Liver (tissue), 9 donors: Measurements from ENCODE around the gene FOXL2NB. TPM values are rescaled to one million over a fixed set of nuclear protein-coding genes. Genes with fewer than 3 reads are reported as not detected.

ENCODE experiments used
- DNase-seq: peaks from one replicate; pipeline ENCODE4 v3.0.0-alpha.2; 2017; ENCODE audit warnings: low spot score
- H3K27ac ChIP-seq, 2 donors: one replicate each; pipeline ENCODE4 v1.7.0; 2013; ENCODE audit warnings: inconsistent platforms in 2 of 2, low read length in 2 of 2, control low read depth in 1 of 2, low read depth in 1 of 2, mild to moderate bottlenecking in 1 of 2
- H3K27me3 ChIP-seq, 4 donors: one replicate each; pipeline versions ENCODE4 v1.6.1 to v1.7.0; 2013; ENCODE audit warnings: low read length in 3 of 4, inconsistent platforms in 1 of 4, mild to moderate bottlenecking in 1 of 4, moderate library complexity in 1 of 4; ENCODE audit not compliant: control insufficient read depth in 4 of 4, insufficient read depth in 4 of 4
- H3K36me3 ChIP-seq, 4 donors: one replicate each; pipeline versions ENCODE4 v1.6.1 to v1.7.0; 2013; ENCODE audit warnings: low read length in 3 of 4, mild to moderate bottlenecking in 3 of 4, low read depth in 1 of 4, moderate library complexity in 1 of 4; ENCODE audit not compliant: control insufficient read depth in 4 of 4, insufficient read depth in 3 of 4
- H3K4me1 ChIP-seq, 4 donors: one replicate each; pipeline versions ENCODE4 v1.6.1 to v1.7.0; 2013; ENCODE audit warnings: low read length in 3 of 4, mild to moderate bottlenecking in 3 of 4, moderate library complexity in 1 of 4; ENCODE audit not compliant: control insufficient read depth in 4 of 4, insufficient read depth in 4 of 4
- H3K4me3 ChIP-seq, 3 donors: one replicate each; pipeline versions ENCODE4 v1.6.1 to v1.7.0; 2013; ENCODE audit warnings: low read length in 3 of 3, control low read depth in 1 of 3, low read depth in 1 of 3, mild to moderate bottlenecking in 1 of 3
- H3K9ac ChIP-seq, 2 donors: one replicate each; pipeline ENCODE4 v1.7.0; 2013; ENCODE audit warnings: low read length in 2 of 2, mild to moderate bottlenecking in 2 of 2, moderate library complexity in 2 of 2, control low read depth in 1 of 2, low read depth in 1 of 2
- H3K9me3 ChIP-seq, 4 donors: one replicate each; pipeline versions ENCODE4 v1.6.1 to v1.7.0; 2013; ENCODE audit warnings: low read length in 3 of 4; ENCODE audit not compliant: control insufficient read depth in 4 of 4
- EGR1 ChIP-seq, 2 donors: IDR thresholded peaks; 2 replicates each; pipeline ENCODE4 v1.6.1; 2016 to 2018; ENCODE audit warnings: antibody characterized with exemption in 2 of 2, low read depth in 2 of 2
- FOXA1 ChIP-seq: IDR thresholded peaks from 2 replicates; pipeline ENCODE4 v1.6.1; 2016; ENCODE audit warnings: antibody characterized with exemption
- FOXA2 ChIP-seq: IDR thresholded peaks from 2 replicates; pipeline ENCODE4 v1.6.1; 2016; ENCODE audit warnings: antibody characterized with exemption
- GABPA ChIP-seq, 2 donors: IDR thresholded peaks in 1 of 2; conservative IDR thresholded peaks in 1 of 2; 2 replicates each; pipeline ENCODE4 v1.6.1; 2016; ENCODE audit warnings: antibody characterized with exemption in 2 of 2, mild to moderate bottlenecking in 1 of 2, moderate library complexity in 1 of 2
- HNF4A ChIP-seq, 2 donors: conservative IDR thresholded peaks; 2 replicates each; pipeline ENCODE4 v1.6.1; 2016; ENCODE audit warnings: antibody characterized with exemption in 2 of 2, mild to moderate bottlenecking in 2 of 2
- HNF4G ChIP-seq: IDR thresholded peaks from 2 replicates; pipeline ENCODE4 v1.6.1; 2016; ENCODE audit warnings: antibody characterized with exemption
- JUND ChIP-seq, 2 donors: IDR thresholded peaks; 2 replicates each; pipeline ENCODE4 v1.6.1; 2016; ENCODE audit warnings: antibody characterized with exemption in 2 of 2
- MAX ChIP-seq: IDR thresholded peaks from 2 replicates; pipeline ENCODE4 v1.6.1; 2016; ENCODE audit warnings: antibody characterized with exemption
- NR2F2 ChIP-seq: IDR thresholded peaks from 2 replicates; pipeline ENCODE4 v1.6.1; 2016; ENCODE audit warnings: antibody characterized with exemption
- RAD21 ChIP-seq, 2 donors: IDR thresholded peaks; 2 replicates each; pipeline ENCODE4 v1.6.1; 2016; ENCODE audit warnings: antibody characterized with exemption in 2 of 2, mild to moderate bottlenecking in 2 of 2
- RXRA ChIP-seq, 2 donors: IDR thresholded peaks; 2 replicates each; pipeline ENCODE4 v1.6.1; 2017 to 2018; ENCODE audit warnings: antibody characterized with exemption in 2 of 2, mild to moderate bottlenecking in 1 of 2
- SP1 ChIP-seq: IDR thresholded peaks from 2 replicates; pipeline ENCODE4 v1.6.1; 2018; ENCODE audit warnings: antibody characterized with exemption, mild to moderate bottlenecking
- TAF1 ChIP-seq: conservative IDR thresholded peaks from 2 replicates; pipeline ENCODE4 v1.6.1; 2016; ENCODE audit warnings: antibody characterized with exemption, mild to moderate bottlenecking
- YY1 ChIP-seq: IDR thresholded peaks from 2 replicates; pipeline ENCODE4 v1.6.1; 2016; ENCODE audit warnings: antibody characterized with exemption, mild to moderate bottlenecking
- ZBTB33 ChIP-seq: IDR thresholded peaks from 2 replicates; pipeline ENCODE4 v1.6.1; 2016; ENCODE audit warnings: antibody characterized with exemption
- WGBS: extraction: QIAGEN DNeasy Blood & Tissue Kit; methylation state at CpG from one replicate; pipeline ENCODE4 v1.1.7; 2013; 5-methylcytosine and 5-hydroxymethylcytosine counted together
- polyA plus RNA-seq, 2 donors: library from polyadenylated mRNA; stranded (reverse) in 1 of 2; unstranded in 1 of 2; fragments of 200-250 nt in 1 of 2; fragments of >200 nt in 1 of 2; fragmentation: Nextera tagmentation in 1 of 2; extraction: Ambion mirVana in 1 of 2; gene quantifications; one replicate each; pipeline versions ENCODE4 v1.2.1 to v1.2.3, GENCODE V29; 2013 to 2015
- total RNA-seq, 2 donors: library from RNA; depleted of rRNA; stranded (reverse); fragments of >200 nt; gene quantifications; one replicate each; pipeline ENCODE4 v1.2.3, GENCODE V29; 2014
- TF ChIP-seq, protein P1 (sequence below): IDR thresholded peaks from 2 replicates; pipeline ENCODE4 v1.6.1; 2016; ENCODE audit warnings: antibody characterized with exemption
- TF ChIP-seq, protein P2 (sequence below): IDR thresholded peaks from 2 replicates; pipeline ENCODE4 v1.6.1; 2016; ENCODE audit warnings: antibody characterized with exemption, mild to moderate bottlenecking
- TF ChIP-seq, protein P3 (sequence below): fragments of 150-350 bp; IDR thresholded peaks from 2 replicates; pipeline ENCODE4 v1.5.1; 2017; ENCODE audit warnings: improper control_type of control experiment, low read depth, low read length; ENCODE audit not compliant: missing input control
- donor health status: healthy.
- donor health status: healthy.
- donor health status: healthy.
- donor health status: healthy.
- donor health status: healthy.

The FOXL2NB gene
- total and polyA plus RNA-seq, 4 donors = not detected

- no peaks in the 10 kb centered on the region for H3K9me3 ChIP-seq
- no peaks in the 10 kb centered on the region for H3K36me3 ChIP-seq
- DNase-seq = no peak
- H3K9ac ChIP-seq = no peak overlapping the region
- H3K27ac ChIP-seq = no peak overlapping the region
- peaks cover 26 to 37% (median 29%) of the 10 kb centered on the region in 4 donors for H3K4me1 ChIP-seq
- 22% methylated on average over 21 of the region's 21 CpGs for WGBS
- H3K27me3 ChIP-seq = peaks cover 12 to 27% (median 24%) of the 10 kb centered on the region in 4 donors
- H3K4me3 ChIP-seq = peak overlapping the region in 1 of 3 donors; percentile 41
- TF ChIP-seq RAD21 (IDR thresholded peaks at IDR 0.05) (no peak), MAX (no peak), FOXA2 (no peak)
- TF ChIP-seq, protein P1, sequence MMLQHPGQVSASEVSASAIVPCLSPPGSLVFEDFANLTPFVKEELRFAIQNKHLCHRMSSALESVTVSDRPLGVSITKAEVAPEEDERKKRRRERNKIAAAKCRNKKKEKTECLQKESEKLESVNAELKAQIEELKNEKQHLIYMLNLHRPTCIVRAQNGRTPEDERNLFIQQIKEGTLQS = no peak
These were observed 591 bp downstream of the FOXL2NB start for GRCh38 chr3:138947495-138948121.

GRCh38 chr3:138948371-138949001, 1.5 kb downstream of the FOXL2NB start:
- no peak for DNase-seq
- Histone ChIP-seq H3K27me3 (peaks cover 9 to 26% (median 18%) of the 10 kb centered on the region in 4 donors), H3K9ac (no peak overlapping the region), H3K27ac (no peak overlapping the region), H3K36me3 (no peaks in the 10 kb centered on the region), H3K4me1 (peaks cover 26 to 37% (median 29%) of the 10 kb centered on the region in 4 donors), H3K4me3 (no peak overlapping the region), H3K9me3 (no peaks in the 10 kb centered on the region)
- 52% methylated on average over 3 of the region's 3 CpGs for WGBS
- TF ChIP-seq HNF4G (no peak), ZBTB33 (no peak), FOXA1 (no peak), GABPA (IDR thresholded peaks at IDR 0.05 in 1 of 2, conservative IDR thresholded peaks at IDR 0.05 in 1 of 2) (no peak), MAX (no peak), EGR1 (IDR thresholded peaks at IDR 0.05; ENCODE audit: low read depth in 2 of 2) (no peak), JUND (IDR thresholded peaks at IDR 0.05) (no peak), TAF1 (no peak), RAD21 (IDR thresholded peaks at IDR 0.05) (no peak), SP1 (no peak), YY1 (no peak), FOXA2 (no peak), RXRA (IDR thresholded peaks at IDR 0.05) (no peak), NR2F2 (no peak), HNF4A (conservative IDR thresholded peaks at IDR 0.05) (no peak)
- TF ChIP-seq, protein P2, sequence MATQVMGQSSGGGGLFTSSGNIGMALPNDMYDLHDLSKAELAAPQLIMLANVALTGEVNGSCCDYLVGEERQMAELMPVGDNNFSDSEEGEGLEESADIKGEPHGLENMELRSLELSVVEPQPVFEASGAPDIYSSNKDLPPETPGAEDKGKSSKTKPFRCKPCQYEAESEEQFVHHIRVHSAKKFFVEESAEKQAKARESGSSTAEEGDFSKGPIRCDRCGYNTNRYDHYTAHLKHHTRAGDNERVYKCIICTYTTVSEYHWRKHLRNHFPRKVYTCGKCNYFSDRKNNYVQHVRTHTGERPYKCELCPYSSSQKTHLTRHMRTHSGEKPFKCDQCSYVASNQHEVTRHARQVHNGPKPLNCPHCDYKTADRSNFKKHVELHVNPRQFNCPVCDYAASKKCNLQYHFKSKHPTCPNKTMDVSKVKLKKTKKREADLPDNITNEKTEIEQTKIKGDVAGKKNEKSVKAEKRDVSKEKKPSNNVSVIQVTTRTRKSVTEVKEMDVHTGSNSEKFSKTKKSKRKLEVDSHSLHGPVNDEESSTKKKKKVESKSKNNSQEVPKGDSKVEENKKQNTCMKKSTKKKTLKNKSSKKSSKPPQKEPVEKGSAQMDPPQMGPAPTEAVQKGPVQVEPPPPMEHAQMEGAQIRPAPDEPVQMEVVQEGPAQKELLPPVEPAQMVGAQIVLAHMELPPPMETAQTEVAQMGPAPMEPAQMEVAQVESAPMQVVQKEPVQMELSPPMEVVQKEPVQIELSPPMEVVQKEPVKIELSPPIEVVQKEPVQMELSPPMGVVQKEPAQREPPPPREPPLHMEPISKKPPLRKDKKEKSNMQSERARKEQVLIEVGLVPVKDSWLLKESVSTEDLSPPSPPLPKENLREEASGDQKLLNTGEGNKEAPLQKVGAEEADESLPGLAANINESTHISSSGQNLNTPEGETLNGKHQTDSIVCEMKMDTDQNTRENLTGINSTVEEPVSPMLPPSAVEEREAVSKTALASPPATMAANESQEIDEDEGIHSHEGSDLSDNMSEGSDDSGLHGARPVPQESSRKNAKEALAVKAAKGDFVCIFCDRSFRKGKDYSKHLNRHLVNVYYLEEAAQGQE = no peak
- TF ChIP-seq, protein P3, sequence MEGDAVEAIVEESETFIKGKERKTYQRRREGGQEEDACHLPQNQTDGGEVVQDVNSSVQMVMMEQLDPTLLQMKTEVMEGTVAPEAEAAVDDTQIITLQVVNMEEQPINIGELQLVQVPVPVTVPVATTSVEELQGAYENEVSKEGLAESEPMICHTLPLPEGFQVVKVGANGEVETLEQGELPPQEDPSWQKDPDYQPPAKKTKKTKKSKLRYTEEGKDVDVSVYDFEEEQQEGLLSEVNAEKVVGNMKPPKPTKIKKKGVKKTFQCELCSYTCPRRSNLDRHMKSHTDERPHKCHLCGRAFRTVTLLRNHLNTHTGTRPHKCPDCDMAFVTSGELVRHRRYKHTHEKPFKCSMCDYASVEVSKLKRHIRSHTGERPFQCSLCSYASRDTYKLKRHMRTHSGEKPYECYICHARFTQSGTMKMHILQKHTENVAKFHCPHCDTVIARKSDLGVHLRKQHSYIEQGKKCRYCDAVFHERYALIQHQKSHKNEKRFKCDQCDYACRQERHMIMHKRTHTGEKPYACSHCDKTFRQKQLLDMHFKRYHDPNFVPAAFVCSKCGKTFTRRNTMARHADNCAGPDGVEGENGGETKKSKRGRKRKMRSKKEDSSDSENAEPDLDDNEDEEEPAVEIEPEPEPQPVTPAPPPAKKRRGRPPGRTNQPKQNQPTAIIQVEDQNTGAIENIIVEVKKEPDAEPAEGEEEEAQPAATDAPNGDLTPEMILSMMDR = no peak
- TF ChIP-seq, protein P1 = no peak
